GM19372 (cell line): ENCODE results near the gene SERPINE1.
"Not testable (repeated sequence)": the region's sequence is repeated elsewhere in the genome, so short reads cannot be mapped to it uniquely, and the experiment has no call there.

Experiments used
- ATAC-seq: cut with Tn5 transposase; IDR thresholded peaks from one replicate; pipeline ENCODE4 v1.9.1; 2021; ENCODE audit warnings: mild to moderate bottlenecking, low read depth, moderate library complexity; ENCODE audit not compliant: unreplicated experiment

Gene SERPINE1

GRCh38 chr7:101121991-101122932 lies 4.6 kb upstream of the SERPINE1 start:
- no peak for ATAC-seq

- ATAC-seq: no peak
Measured at GRCh38 chr7:101122933-101123702, 3.8 kb upstream of the SERPINE1 start.

GRCh38 chr7:101123703-101124068 lies 3.2 kb upstream of the SERPINE1 start:
- ATAC-seq: no peak

- ATAC-seq: no peak
Measured at GRCh38 chr7:101124376-101125056, 2.4 kb upstream of the SERPINE1 start.

GRCh38 chr7:101125989-101126650 lies 784 bp upstream of the SERPINE1 start:
- ATAC-seq: peak; percentile 43

- no peak for ATAC-seq
Measured at GRCh38 chr7:101127460-101128039, 646 bp downstream of the SERPINE1 start.

GRCh38 chr7:101128040-101128834 lies 1.3 kb downstream of the SERPINE1 start:
- ATAC-seq: no peak

GRCh38 chr7:101129603-101130117 lies 2.8 kb downstream of the SERPINE1 start:
- no peak for ATAC-seq

GRCh38 chr7:101132626-101133600 lies 6.0 kb downstream of the SERPINE1 start:
- ATAC-seq: not testable (repeated sequence)

- no peak for ATAC-seq
Measured at GRCh38 chr7:101133621-101134398, 6.9 kb downstream of the SERPINE1 start.

GRCh38 chr7:101134399-101134980 lies 7.6 kb downstream of the SERPINE1 start:
- no peak for ATAC-seq

GRCh38 chr7:101137651-101138212 lies 10.8 kb downstream of the SERPINE1 start:
- ATAC-seq: no peak

GRCh38 chr7:101138213-101138870 lies 11.4 kb downstream of the SERPINE1 start:
- ATAC-seq: no peak

GRCh38 chr7:101140339-101140699 lies 13.4 kb downstream of the SERPINE1 start:
- ATAC-seq: no peak

GRCh38 chr7:101140746-101141382 lies 14.0 kb downstream of the SERPINE1 start:
- no peak for ATAC-seq
